Chondrocyte (in vitro differentiated cells): ENCODE data around the gene VASP. TPM values are rescaled to one million over a fixed set of nuclear protein-coding genes. Genes with fewer than 3 reads are reported as not detected.

Experiments
- DNase-seq: peaks from one replicate; pipeline ENCODE4 v3.0.0; 2021; ENCODE audit warnings: mixed read lengths, low spot score
- H3K27ac Mint-ChIP-seq: one replicate; pipeline ENCODE4 v1.8.0; 2021; ENCODE audit warnings: mild to moderate bottlenecking, moderate library complexity, mixed read lengths; ENCODE audit not compliant: unreplicated experiment
- H3K27me3 Mint-ChIP-seq: 2 replicates; pipeline ENCODE4 v1.8.0; 2021; ENCODE audit warnings: low read depth, mixed read lengths
- H3K36me3 Mint-ChIP-seq: 2 replicates; pipeline ENCODE4 v1.8.0; 2021; ENCODE audit warnings: low read depth, mixed read lengths
- H3K4me1 Mint-ChIP-seq: 2 replicates; pipeline ENCODE4 v1.8.0; 2021; ENCODE audit warnings: low read depth, mild to moderate bottlenecking, mixed read lengths
- H3K4me3 Mint-ChIP-seq: one replicate; pipeline ENCODE4 v1.8.0; 2021; ENCODE audit warnings: mild to moderate bottlenecking, moderate library complexity, mixed read lengths; ENCODE audit not compliant: unreplicated experiment
- H3K9me3 Mint-ChIP-seq: 2 replicates; pipeline ENCODE4 v1.8.0; 2021; ENCODE audit warnings: low read depth, mixed read lengths
- total RNA-seq: library from RNA; stranded (reverse); gene quantifications from 3 replicates; pipeline ENCODE4 v1.2.1, GENCODE V29; 2021
- TF ChIP-seq, protein P1 (sequence below): fragments of 200-600 bp; sonication (generic); IDR thresholded peaks from 2 replicates; pipeline ENCODE4 v1.5.0; 2021; ENCODE audit warnings: antibody characterized with exemption, mild to moderate bottlenecking, moderate library complexity

VASP gene
- total RNA-seq, 1 donor from 2014 or later: 142 TPM

GRCh38 chr19:45471931-45472562, 35.2 kb upstream of the VASP start:
- no peaks in the 10 kb centered on the region for H3K27me3 Mint-ChIP-seq
- no peaks in the 10 kb centered on the region for H3K9me3 Mint-ChIP-seq
- peaks cover 29% of the 10 kb centered on the region for H3K4me1 Mint-ChIP-seq
- DNase-seq: no peak
- peak overlapping the region; percentile 32 for H3K27ac Mint-ChIP-seq
- H3K4me3 Mint-ChIP-seq: no peak overlapping the region
- TF ChIP-seq, protein P1, sequence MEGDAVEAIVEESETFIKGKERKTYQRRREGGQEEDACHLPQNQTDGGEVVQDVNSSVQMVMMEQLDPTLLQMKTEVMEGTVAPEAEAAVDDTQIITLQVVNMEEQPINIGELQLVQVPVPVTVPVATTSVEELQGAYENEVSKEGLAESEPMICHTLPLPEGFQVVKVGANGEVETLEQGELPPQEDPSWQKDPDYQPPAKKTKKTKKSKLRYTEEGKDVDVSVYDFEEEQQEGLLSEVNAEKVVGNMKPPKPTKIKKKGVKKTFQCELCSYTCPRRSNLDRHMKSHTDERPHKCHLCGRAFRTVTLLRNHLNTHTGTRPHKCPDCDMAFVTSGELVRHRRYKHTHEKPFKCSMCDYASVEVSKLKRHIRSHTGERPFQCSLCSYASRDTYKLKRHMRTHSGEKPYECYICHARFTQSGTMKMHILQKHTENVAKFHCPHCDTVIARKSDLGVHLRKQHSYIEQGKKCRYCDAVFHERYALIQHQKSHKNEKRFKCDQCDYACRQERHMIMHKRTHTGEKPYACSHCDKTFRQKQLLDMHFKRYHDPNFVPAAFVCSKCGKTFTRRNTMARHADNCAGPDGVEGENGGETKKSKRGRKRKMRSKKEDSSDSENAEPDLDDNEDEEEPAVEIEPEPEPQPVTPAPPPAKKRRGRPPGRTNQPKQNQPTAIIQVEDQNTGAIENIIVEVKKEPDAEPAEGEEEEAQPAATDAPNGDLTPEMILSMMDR: no peak
- H3K36me3 Mint-ChIP-seq: peaks cover 8% of the 10 kb centered on the region

- peaks cover 8% of the 10 kb centered on the region for H3K36me3 Mint-ChIP-seq
- H3K4me3 Mint-ChIP-seq: no peak overlapping the region
- H3K27ac Mint-ChIP-seq: peak overlapping the region; percentile 24
- H3K4me1 Mint-ChIP-seq: peaks cover 30% of the 10 kb centered on the region
- H3K27me3 Mint-ChIP-seq: no peaks in the 10 kb centered on the region
- H3K9me3 Mint-ChIP-seq: no peaks in the 10 kb centered on the region
- TF ChIP-seq, protein P1: no peak
- no peak for DNase-seq
These were observed 34.5 kb upstream of the VASP start for GRCh38 chr19:45472563-45473366.

DNA sequence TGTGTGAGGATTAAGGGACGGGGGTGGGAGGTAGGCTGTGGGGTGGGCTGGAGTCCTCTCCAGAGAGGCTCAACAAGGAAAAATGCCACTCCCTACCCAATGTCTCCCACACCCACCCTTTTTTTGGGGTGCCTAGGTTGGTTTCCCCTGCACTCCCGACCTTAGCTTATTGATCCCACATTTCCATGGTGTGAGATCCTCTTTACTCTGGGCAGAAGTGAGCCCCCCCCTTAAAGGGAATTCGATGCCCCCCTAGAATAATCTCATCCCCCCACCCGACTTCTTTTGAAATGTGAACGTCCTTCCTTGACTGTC, 34.0 kb upstream of the VASP start:
- Mint-ChIP-seq H3K4me1 (peaks cover 30% of the 10 kb centered on the region), H3K4me3 (no peak overlapping the region), H3K36me3 (peaks cover 8% of the 10 kb centered on the region), H3K27ac (no peak overlapping the region), H3K9me3 (no peaks in the 10 kb centered on the region), H3K27me3 (no peaks in the 10 kb centered on the region)
- TF ChIP-seq, protein P1: no peak
- no peak for DNase-seq

GRCh38 chr19:45473682-45474605, 33.3 kb upstream of the VASP start:
- peak overlapping the region; percentile 36 for H3K27ac Mint-ChIP-seq
- H3K27me3 Mint-ChIP-seq: no peaks in the 10 kb centered on the region
- peaks cover 8% of the 10 kb centered on the region for H3K36me3 Mint-ChIP-seq
- H3K4me1 Mint-ChIP-seq: peaks cover 30% of the 10 kb centered on the region
- no peak for DNase-seq
- TF ChIP-seq, protein P1: no peak
- no peaks in the 10 kb centered on the region for H3K9me3 Mint-ChIP-seq
- H3K4me3 Mint-ChIP-seq: no peak overlapping the region
